Activated naive CD4-positive, alpha-beta T cell treated with anti-CD3 and anti-CD28 coated beads, Interleukin-2, amount 50 U/mL, for 24 hours (primary cell): Measurements from ENCODE around the gene UIMC1.

Source experiments
- H3K27ac Mint-ChIP-seq: one replicate; pipeline ENCODE4 v1.8.0; 2021; ENCODE audit warnings: mild to moderate bottlenecking, mixed read lengths
- H3K27me3 Mint-ChIP-seq: one replicate; pipeline ENCODE4 v1.8.0; 2021; ENCODE audit warnings: mixed read lengths
- H3K36me3 Mint-ChIP-seq: one replicate; pipeline ENCODE4 v1.8.0; 2021; ENCODE audit warnings: mixed read lengths
- H3K4me1 Mint-ChIP-seq: one replicate; pipeline ENCODE4 v1.8.0; 2021; ENCODE audit warnings: mixed read lengths
- H3K4me3 Mint-ChIP-seq: one replicate; pipeline ENCODE4 v1.8.0; 2021; ENCODE audit warnings: mild to moderate bottlenecking, mixed read lengths
- H3K9me3 Mint-ChIP-seq: one replicate; pipeline ENCODE4 v1.8.0; 2021; ENCODE audit warnings: mixed read lengths

Gene UIMC1

GRCh38 chr5:176868126-176868525 is 138.5 kb downstream of the UIMC1 start:
- Mint-ChIP-seq H3K9me3 (no peaks in the 10 kb centered on the region), H3K36me3 (no peaks in the 10 kb centered on the region), H3K4me3 (no peak overlapping the region), H3K27me3 (peaks cover 15% of the 10 kb centered on the region), H3K4me1 (peaks cover 5% of the 10 kb centered on the region), H3K27ac (no peak overlapping the region)

- Mint-ChIP-seq H3K9me3 (no peaks in the 10 kb centered on the region), H3K27me3 (peaks cover 18% of the 10 kb centered on the region), H3K27ac (no peak overlapping the region), H3K4me3 (no peak overlapping the region), H3K36me3 (no peaks in the 10 kb centered on the region), H3K4me1 (peaks cover 5% of the 10 kb centered on the region)
Observed at GRCh38 chr5:176866707-176867310, 139.8 kb downstream of the UIMC1 start.

- peaks cover 5% of the 10 kb centered on the region for H3K4me1 Mint-ChIP-seq
- H3K27me3 Mint-ChIP-seq, result peaks cover 20% of the 10 kb centered on the region
- H3K27ac Mint-ChIP-seq, result no peak overlapping the region
- H3K4me3 Mint-ChIP-seq, result no peak overlapping the region
- no peaks in the 10 kb centered on the region for H3K9me3 Mint-ChIP-seq
- no peaks in the 10 kb centered on the region for H3K36me3 Mint-ChIP-seq
Observed at GRCh38 chr5:176865964-176866363, 140.6 kb downstream of the UIMC1 start.

DNA sequence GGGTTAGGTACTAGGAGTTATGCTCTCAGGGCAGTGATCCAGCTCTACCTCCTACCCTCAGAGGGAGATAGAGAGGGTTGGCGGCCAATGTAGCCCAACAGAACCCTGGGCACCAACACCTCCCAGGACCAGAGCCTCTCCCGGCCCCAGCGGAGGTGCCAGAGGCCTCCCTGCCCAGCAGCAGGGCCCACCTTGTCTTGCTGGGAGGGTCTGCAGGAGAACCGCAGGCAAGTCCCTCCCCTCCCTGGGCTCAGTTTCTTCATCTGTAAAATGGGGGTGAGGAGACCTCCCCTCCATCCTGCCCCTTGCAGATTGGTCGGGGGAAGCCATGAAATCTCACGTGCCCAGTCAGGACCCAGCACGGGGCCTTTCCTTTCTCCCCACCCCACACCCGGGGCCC is 141.8 kb downstream of the UIMC1 start:
- H3K36me3 Mint-ChIP-seq, result no peaks in the 10 kb centered on the region
- no peaks in the 10 kb centered on the region for H3K4me1 Mint-ChIP-seq
- H3K4me3 Mint-ChIP-seq, result no peak overlapping the region
- no peaks in the 10 kb centered on the region for H3K9me3 Mint-ChIP-seq
- H3K27ac Mint-ChIP-seq, result no peak overlapping the region
- peaks cover 21% of the 10 kb centered on the region for H3K27me3 Mint-ChIP-seq

DNA sequence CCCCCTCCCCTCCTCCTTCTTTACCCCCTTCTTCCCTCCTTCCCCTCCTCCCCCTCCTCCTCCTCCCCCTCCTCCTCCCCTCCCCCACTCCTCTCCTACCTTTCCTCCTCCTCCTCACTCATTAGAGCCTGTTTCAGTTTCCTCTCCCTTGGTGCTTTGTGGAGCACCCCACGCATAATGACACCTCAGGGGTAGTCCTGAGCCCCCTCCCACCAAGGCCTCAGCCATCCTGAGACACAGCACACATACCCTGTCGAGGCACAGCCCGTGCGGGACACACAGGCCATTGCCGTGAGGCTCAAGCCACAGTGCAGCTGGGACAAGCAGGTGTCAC is 142.8 kb downstream of the UIMC1 start:
- no peak overlapping the region for H3K4me3 Mint-ChIP-seq
- no peak overlapping the region for H3K27ac Mint-ChIP-seq
- H3K9me3 Mint-ChIP-seq, result no peaks in the 10 kb centered on the region
- H3K4me1 Mint-ChIP-seq, result no peaks in the 10 kb centered on the region
- peaks cover 21% of the 10 kb centered on the region for H3K27me3 Mint-ChIP-seq
- no peaks in the 10 kb centered on the region for H3K36me3 Mint-ChIP-seq

- no peaks in the 10 kb centered on the region for H3K36me3 Mint-ChIP-seq
- H3K27me3 Mint-ChIP-seq, result peaks cover 22% of the 10 kb centered on the region
- no peak overlapping the region for H3K4me3 Mint-ChIP-seq
- no peaks in the 10 kb centered on the region for H3K9me3 Mint-ChIP-seq
- no peak overlapping the region for H3K27ac Mint-ChIP-seq
- no peaks in the 10 kb centered on the region for H3K4me1 Mint-ChIP-seq
Observed at GRCh38 chr5:176863041-176863764, 143.4 kb downstream of the UIMC1 start.

DNA sequence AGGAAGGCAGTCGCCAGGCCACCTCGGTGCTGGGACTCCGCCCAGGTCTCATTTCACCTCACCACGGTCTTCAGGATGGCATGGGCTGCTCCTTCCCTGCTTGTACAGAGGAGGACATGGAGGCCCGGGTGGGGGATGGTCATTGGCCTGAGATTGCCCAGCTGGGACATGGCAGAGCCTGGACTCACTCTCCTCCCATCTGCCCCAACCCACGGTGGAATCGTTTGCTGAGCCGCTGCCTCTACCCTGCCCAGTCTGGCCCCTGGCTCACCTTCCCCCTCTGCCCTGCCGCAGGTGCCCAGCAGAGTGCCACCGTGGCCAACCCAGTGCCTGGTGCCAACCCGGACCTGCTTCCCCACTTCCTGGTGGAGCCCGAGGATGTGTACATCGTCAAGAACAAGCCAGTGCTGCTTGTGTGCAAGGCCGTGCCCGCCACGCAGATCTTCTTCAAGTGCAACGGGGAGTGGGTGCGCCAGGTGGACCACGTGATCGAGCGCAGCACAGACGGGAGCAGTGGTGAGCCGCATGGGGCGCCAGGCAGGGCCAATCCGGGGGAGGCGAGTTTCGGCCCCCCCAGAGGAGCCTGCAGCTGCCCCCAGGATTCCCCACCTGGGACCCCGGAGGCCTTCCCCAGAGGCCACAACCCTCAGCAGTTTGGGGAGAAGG is 144.1 kb downstream of the UIMC1 start:
- no peaks in the 10 kb centered on the region for H3K9me3 Mint-ChIP-seq

DNA sequence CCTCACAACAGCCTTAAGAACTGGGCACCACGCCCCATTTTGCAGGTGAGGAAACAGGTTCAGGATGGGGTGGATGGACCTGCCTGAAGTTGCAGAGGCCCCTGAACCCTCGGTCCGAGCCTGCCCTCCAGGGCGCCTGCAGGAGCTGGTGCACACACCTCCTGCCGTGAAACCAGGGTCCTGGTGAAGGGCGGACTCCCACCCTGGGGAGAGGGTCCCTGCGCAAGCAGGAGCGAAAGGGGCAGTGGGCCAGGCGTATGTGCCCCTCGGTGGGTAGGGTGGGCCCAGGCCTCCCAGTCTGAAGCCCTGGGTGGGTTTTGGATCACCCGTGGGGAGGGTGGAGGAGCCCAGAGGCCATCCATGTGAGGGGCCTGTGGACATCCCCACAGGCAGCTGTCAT is 145.3 kb downstream of the UIMC1 start:
- H3K36me3 Mint-ChIP-seq, result no peaks in the 10 kb centered on the region
- no peak overlapping the region for H3K4me3 Mint-ChIP-seq
- H3K4me1 Mint-ChIP-seq, result no peaks in the 10 kb centered on the region
- H3K27me3 Mint-ChIP-seq, result peaks cover 23% of the 10 kb centered on the region
- no peak overlapping the region for H3K27ac Mint-ChIP-seq
- no peaks in the 10 kb centered on the region for H3K9me3 Mint-ChIP-seq

More for the DNA sequence above, 144.1 kb downstream of the UIMC1 start:
- Mint-ChIP-seq H3K4me1 (no peaks in the 10 kb centered on the region), H3K27ac (no peak overlapping the region), H3K36me3 (no peaks in the 10 kb centered on the region), H3K27me3 (peaks cover 25% of the 10 kb centered on the region), H3K4me3 (no peak overlapping the region)

GRCh38 chr5:176860381-176860780 is 146.2 kb downstream of the UIMC1 start:
- H3K27ac Mint-ChIP-seq, result no peak overlapping the region
- peaks cover 20% of the 10 kb centered on the region for H3K27me3 Mint-ChIP-seq
- no peaks in the 10 kb centered on the region for H3K4me1 Mint-ChIP-seq
- no peaks in the 10 kb centered on the region for H3K36me3 Mint-ChIP-seq
- H3K4me3 Mint-ChIP-seq, result no peak overlapping the region
- H3K9me3 Mint-ChIP-seq, result no peaks in the 10 kb centered on the region

GRCh38 chr5:176859916-176860315 is 146.7 kb downstream of the UIMC1 start:
- H3K9me3 Mint-ChIP-seq, result no peaks in the 10 kb centered on the region
- peaks cover 20% of the 10 kb centered on the region for H3K27me3 Mint-ChIP-seq
- H3K4me1 Mint-ChIP-seq, result no peaks in the 10 kb centered on the region
- H3K27ac Mint-ChIP-seq, result no peak overlapping the region
- no peaks in the 10 kb centered on the region for H3K36me3 Mint-ChIP-seq
- no peak overlapping the region for H3K4me3 Mint-ChIP-seq

DNA sequence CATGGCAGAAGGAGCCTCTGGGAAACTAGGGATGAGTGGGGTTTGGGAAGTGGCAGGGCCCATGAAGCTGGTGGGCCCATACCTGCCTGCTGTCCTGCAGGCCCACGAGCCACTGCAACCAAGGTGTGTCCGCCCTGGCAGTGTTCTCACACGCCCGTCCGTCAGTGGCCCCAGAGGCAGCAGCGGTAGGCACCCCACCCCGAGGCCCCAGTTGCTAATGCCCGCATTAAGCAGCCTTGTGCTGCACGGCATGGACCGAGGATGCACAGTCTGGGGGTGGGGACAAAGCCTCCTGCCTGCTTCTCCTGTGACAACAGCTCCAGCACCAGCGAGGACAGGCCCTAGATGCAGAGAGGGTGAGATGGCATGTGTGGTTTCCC is 148.7 kb downstream of the UIMC1 start:
- Mint-ChIP-seq H3K4me3 (no peak overlapping the region), H3K27ac (no peak overlapping the region), H3K36me3 (no peaks in the 10 kb centered on the region), H3K9me3 (no peaks in the 10 kb centered on the region), H3K27me3 (peaks cover 11% of the 10 kb centered on the region), H3K4me1 (no peaks in the 10 kb centered on the region)

GRCh38 chr5:176857216-176857893 is 149.2 kb downstream of the UIMC1 start:
- peaks cover 11% of the 10 kb centered on the region for H3K27me3 Mint-ChIP-seq
- H3K27ac Mint-ChIP-seq, result no peak overlapping the region
- H3K4me3 Mint-ChIP-seq, result no peak overlapping the region

DNA sequence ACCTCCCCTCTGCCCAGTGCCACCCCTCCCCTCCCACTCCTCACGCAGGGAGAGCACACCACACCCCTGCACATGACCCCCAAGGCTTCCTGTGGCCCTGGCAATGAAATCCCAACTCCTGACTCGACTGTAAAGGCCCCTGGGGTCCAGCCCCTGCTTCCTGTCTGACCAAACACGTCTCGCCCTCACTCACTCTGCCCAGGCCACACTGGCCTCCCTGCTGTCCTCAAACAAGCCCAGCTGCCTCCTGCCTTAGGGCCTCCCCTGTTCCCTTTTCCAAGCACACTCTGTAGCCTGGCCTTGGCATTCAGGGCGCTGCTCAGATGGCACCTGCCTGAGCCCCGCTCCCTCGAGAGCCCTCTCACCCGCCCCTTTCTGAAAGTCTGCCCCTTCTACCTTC is 149.8 kb downstream of the UIMC1 start:
- Mint-ChIP-seq H3K4me1 (no peaks in the 10 kb centered on the region), H3K27ac (no peak overlapping the region)

More at GRCh38 chr5:176857216-176857893, 149.2 kb downstream of the UIMC1 start:
- Mint-ChIP-seq H3K4me1 (no peaks in the 10 kb centered on the region), H3K36me3 (no peaks in the 10 kb centered on the region), H3K9me3 (no peaks in the 10 kb centered on the region)

DNA sequence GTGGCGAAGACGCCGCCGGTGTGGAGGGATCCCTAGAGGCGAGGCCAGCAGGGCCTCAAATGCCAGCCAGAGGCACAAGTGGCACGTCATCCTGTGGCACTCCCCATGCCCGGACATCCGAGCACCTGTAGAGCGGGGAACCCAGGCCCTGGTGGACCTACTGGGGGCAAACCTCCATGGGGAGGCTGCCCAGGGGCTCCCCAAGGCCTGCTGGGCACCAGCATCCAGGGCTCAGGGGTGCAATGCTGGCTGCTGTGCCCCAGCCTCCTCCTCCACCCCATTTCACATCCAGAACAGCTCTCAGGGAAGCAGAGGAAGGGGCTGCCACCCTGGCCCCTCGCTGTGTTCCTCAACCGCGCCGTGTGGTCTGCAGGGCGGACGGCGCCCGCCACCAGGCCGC is 151.0 kb downstream of the UIMC1 start:
- Mint-ChIP-seq H3K4me3 (no peak overlapping the region), H3K27ac (no peak overlapping the region), H3K9me3 (no peaks in the 10 kb centered on the region), H3K27me3 (peaks cover 9% of the 10 kb centered on the region), H3K4me1 (no peaks in the 10 kb centered on the region), H3K36me3 (no peaks in the 10 kb centered on the region)

More for the DNA sequence above, 149.8 kb downstream of the UIMC1 start:
- H3K27me3 Mint-ChIP-seq, result peaks cover 11% of the 10 kb centered on the region
- H3K4me3 Mint-ChIP-seq, result no peak overlapping the region
- H3K9me3 Mint-ChIP-seq, result no peaks in the 10 kb centered on the region
- H3K36me3 Mint-ChIP-seq, result no peaks in the 10 kb centered on the region
